Dendritic cell treated with granulocyte-macrophage colony-stimulating factor and Interleukin-4, amounts not matched to agents 40 ng/mL and 50 ng/mL, for 4 days (primary cell): ENCODE results near the gene OPN1SW.

Source experiments
- H3K27ac Mint-ChIP-seq: one replicate; pipeline ENCODE4 v1.8.0; 2022; ENCODE audit warnings: mild to moderate bottlenecking, mixed read lengths
- H3K27me3 Mint-ChIP-seq: one replicate; pipeline ENCODE4 v1.8.0; 2022; ENCODE audit warnings: mild to moderate bottlenecking, mixed read lengths
- H3K36me3 Mint-ChIP-seq: one replicate; pipeline ENCODE4 v1.8.0; 2022; ENCODE audit warnings: low read depth, mixed read lengths
- H3K4me1 Mint-ChIP-seq: one replicate; pipeline ENCODE4 v1.8.0; 2022; ENCODE audit warnings: low read depth, mixed read lengths
- H3K4me3 Mint-ChIP-seq: one replicate; pipeline ENCODE4 v1.8.0; 2022; ENCODE audit warnings: mild to moderate bottlenecking, moderate library complexity, mixed read lengths
- H3K9me3 Mint-ChIP-seq: one replicate; pipeline ENCODE4 v1.8.0; 2022; ENCODE audit warnings: mixed read lengths
- intact Hi-C: fragments of 100-400 bp; cut with micrococcal nuclease; formaldehyde crosslinking; loops from one replicate; pipeline ENCODE4 v1.15.0; 2022

The OPN1SW gene

GRCh38 chr7:128801667-128802418 is 26.2 kb upstream of the OPN1SW start:
- Mint-ChIP-seq H3K4me1 (peaks cover 13% of the 10 kb centered on the region), H3K36me3 (no peaks in the 10 kb centered on the region), H3K9me3 (no peaks in the 10 kb centered on the region), H3K27me3 (peaks cover 4% of the 10 kb centered on the region), H3K27ac (no peak overlapping the region), H3K4me3 (no peak overlapping the region)
- intact Hi-C loops = no loop called here

- Mint-ChIP-seq H3K27ac (no peak overlapping the region), H3K36me3 (no peaks in the 10 kb centered on the region), H3K4me3 (no peak overlapping the region), H3K4me1 (peaks cover 8% of the 10 kb centered on the region), H3K27me3 (no peaks in the 10 kb centered on the region), H3K9me3 (no peaks in the 10 kb centered on the region)
- intact Hi-C loops = no loop called here
These were observed 25.4 kb upstream of the OPN1SW start for GRCh38 chr7:128801003-128801402.

- no peak overlapping the region for H3K4me3 Mint-ChIP-seq
- no peak overlapping the region for H3K27ac Mint-ChIP-seq
- H3K9me3 Mint-ChIP-seq = no peaks in the 10 kb centered on the region
- H3K36me3 Mint-ChIP-seq = no peaks in the 10 kb centered on the region
- no peaks in the 10 kb centered on the region for H3K27me3 Mint-ChIP-seq
- intact Hi-C loops = no loop called here
- H3K4me1 Mint-ChIP-seq = peaks cover 8% of the 10 kb centered on the region
These were observed 25.0 kb upstream of the OPN1SW start for GRCh38 chr7:128800567-128800966.

- Mint-ChIP-seq H3K4me1 (peaks cover 8% of the 10 kb centered on the region), H3K27me3 (peaks cover 6% of the 10 kb centered on the region), H3K36me3 (no peaks in the 10 kb centered on the region), H3K4me3 (no peak overlapping the region), H3K9me3 (no peaks in the 10 kb centered on the region), H3K27ac (no peak overlapping the region)
- intact Hi-C loops = loop anchor here (10.0 kb wide), 1 partner anchor 65 kb away; the partner anchor contains the start of gene ATP6V1F
These were observed 23.9 kb upstream of the OPN1SW start for GRCh38 chr7:128799451-128799850.

- peaks cover 22% of the 10 kb centered on the region for H3K4me1 Mint-ChIP-seq
- H3K4me3 Mint-ChIP-seq = no peak overlapping the region
- H3K9me3 Mint-ChIP-seq = no peaks in the 10 kb centered on the region
- H3K27ac Mint-ChIP-seq = no peak overlapping the region
- no peaks in the 10 kb centered on the region for H3K36me3 Mint-ChIP-seq
- peaks cover 24% of the 10 kb centered on the region for H3K27me3 Mint-ChIP-seq
- intact Hi-C loops = loop anchor here (10.0 kb wide), 1 partner anchor 68 kb away; the partner anchor contains the start of gene ATP6V1F
These were observed 20.7 kb upstream of the OPN1SW start for GRCh38 chr7:128796327-128796726.

- no peak overlapping the region for H3K4me3 Mint-ChIP-seq
- no peaks in the 10 kb centered on the region for H3K9me3 Mint-ChIP-seq
- no peak overlapping the region for H3K27ac Mint-ChIP-seq
- H3K27me3 Mint-ChIP-seq = peaks cover 31% of the 10 kb centered on the region
- H3K4me1 Mint-ChIP-seq = peaks cover 26% of the 10 kb centered on the region
- intact Hi-C loops = loop anchor here (10.0 kb wide), 1 partner anchor 70 kb away; the partner anchor contains the start of gene ATP6V1F
- H3K36me3 Mint-ChIP-seq = no peaks in the 10 kb centered on the region
These were observed 19.5 kb upstream of the OPN1SW start for GRCh38 chr7:128795129-128795528.

- no peak overlapping the region for H3K4me3 Mint-ChIP-seq
- intact Hi-C loops = loop anchor here (10.0 kb wide), 1 partner anchor 70 kb away; the partner anchor contains the start of gene ATP6V1F
- H3K27ac Mint-ChIP-seq = peak overlapping the region; percentile 14
- H3K4me1 Mint-ChIP-seq = peaks cover 22% of the 10 kb centered on the region
- no peaks in the 10 kb centered on the region for H3K36me3 Mint-ChIP-seq
- H3K9me3 Mint-ChIP-seq = no peaks in the 10 kb centered on the region
- peaks cover 38% of the 10 kb centered on the region for H3K27me3 Mint-ChIP-seq
These were observed 18.8 kb upstream of the OPN1SW start for GRCh38 chr7:128794436-128794835.

GRCh38 chr7:128794020-128794419 is 18.4 kb upstream of the OPN1SW start:
- peak overlapping the region; percentile 14 for H3K27ac Mint-ChIP-seq
- no peak overlapping the region for H3K4me3 Mint-ChIP-seq
- intact Hi-C loops = loop anchor here (10.0 kb wide), 1 partner anchor 71 kb away; the partner anchor contains the start of gene ATP6V1F
- H3K4me1 Mint-ChIP-seq = peaks cover 19% of the 10 kb centered on the region
- no peaks in the 10 kb centered on the region for H3K36me3 Mint-ChIP-seq
- peaks cover 42% of the 10 kb centered on the region for H3K27me3 Mint-ChIP-seq
- no peaks in the 10 kb centered on the region for H3K9me3 Mint-ChIP-seq

GRCh38 chr7:128793181-128793547 is 17.6 kb upstream of the OPN1SW start:
- peaks cover 50% of the 10 kb centered on the region for H3K27me3 Mint-ChIP-seq
- intact Hi-C loops = loop anchor here (10.0 kb wide), 1 partner anchor 72 kb away; the partner anchor contains the start of gene ATP6V1F
- H3K27ac Mint-ChIP-seq = no peak overlapping the region
- H3K9me3 Mint-ChIP-seq = no peaks in the 10 kb centered on the region
- H3K4me3 Mint-ChIP-seq = no peak overlapping the region
- no peaks in the 10 kb centered on the region for H3K36me3 Mint-ChIP-seq
- peaks cover 19% of the 10 kb centered on the region for H3K4me1 Mint-ChIP-seq

- Mint-ChIP-seq H3K4me1 (peaks cover 19% of the 10 kb centered on the region), H3K36me3 (no peaks in the 10 kb centered on the region), H3K27me3 (peaks cover 50% of the 10 kb centered on the region), H3K9me3 (no peaks in the 10 kb centered on the region), H3K4me3 (peak overlapping the region; percentile 27), H3K27ac (peak overlapping the region; percentile 33)
- intact Hi-C loops = loop anchor here (10.0 kb wide), 1 partner anchor 72 kb away; the partner anchor contains the start of gene ATP6V1F
These were observed 17.0 kb upstream of the OPN1SW start for GRCh38 chr7:128792471-128793180.

GRCh38 chr7:128791972-128792327 is 16.4 kb upstream of the OPN1SW start:
- Mint-ChIP-seq H3K27me3 (peaks cover 53% of the 10 kb centered on the region), H3K4me1 (peaks cover 19% of the 10 kb centered on the region), H3K4me3 (peak overlapping the region; percentile 79), H3K9me3 (no peaks in the 10 kb centered on the region), H3K36me3 (no peaks in the 10 kb centered on the region), H3K27ac (peak overlapping the region; percentile 13)
- intact Hi-C loops = loop anchor here (10.0 kb wide), 1 partner anchor 73 kb away; the partner anchor contains the start of gene ATP6V1F

GRCh38 chr7:128791121-128791971 is 15.8 kb upstream of the OPN1SW start, which contains the start of gene CCDC136:
Gene CCDC136 (plus strand): TSS chr7:128791968. CDS start chr7:128792412, 444 bp downstream.
- intact Hi-C loops = loop anchor here (10.0 kb wide), 1 partner anchor 73 kb away; the partner anchor contains the start of gene ATP6V1F
- Mint-ChIP-seq H3K36me3 (no peaks in the 10 kb centered on the region), H3K4me3 (peak within 1 kb of the TSS; percentile 79), H3K27me3 (peaks cover 55% of the 10 kb centered on the region), H3K4me1 (peaks cover 19% of the 10 kb centered on the region), H3K27ac (peak within 1 kb of the TSS; percentile 33), H3K9me3 (no peaks in the 10 kb centered on the region)

GRCh38 chr7:128790315-128791041 is 14.9 kb upstream of the OPN1SW start:
- H3K4me3 Mint-ChIP-seq = peak overlapping the region; percentile 79
- H3K36me3 Mint-ChIP-seq = no peaks in the 10 kb centered on the region
- intact Hi-C loops = loop anchor here (10.0 kb wide), 1 partner anchor 74 kb away; the partner anchor contains the start of gene ATP6V1F
- H3K27me3 Mint-ChIP-seq = peaks cover 58% of the 10 kb centered on the region
- peaks cover 27% of the 10 kb centered on the region for H3K4me1 Mint-ChIP-seq
- H3K9me3 Mint-ChIP-seq = no peaks in the 10 kb centered on the region
- H3K27ac Mint-ChIP-seq = no peak overlapping the region
